Head of caudate nucleus (tissue), 42 donors: ENCODE data around the gene IQSEC1.

Experiments used
- DNase-seq, 42 donors: peaks; one replicate each; pipeline versions ENCODE4 v3.0.0 to v3.0.0-alpha.2; 2020 to 2021; ENCODE audit warnings: mixed read lengths in 7 of 42
- intact Hi-C: fragments of 100-400 bp; cut with DNase I; formaldehyde crosslinking; loops from one replicate; pipeline ENCODE4 v1.15.0; 2022

IQSEC1 gene

DNA sequence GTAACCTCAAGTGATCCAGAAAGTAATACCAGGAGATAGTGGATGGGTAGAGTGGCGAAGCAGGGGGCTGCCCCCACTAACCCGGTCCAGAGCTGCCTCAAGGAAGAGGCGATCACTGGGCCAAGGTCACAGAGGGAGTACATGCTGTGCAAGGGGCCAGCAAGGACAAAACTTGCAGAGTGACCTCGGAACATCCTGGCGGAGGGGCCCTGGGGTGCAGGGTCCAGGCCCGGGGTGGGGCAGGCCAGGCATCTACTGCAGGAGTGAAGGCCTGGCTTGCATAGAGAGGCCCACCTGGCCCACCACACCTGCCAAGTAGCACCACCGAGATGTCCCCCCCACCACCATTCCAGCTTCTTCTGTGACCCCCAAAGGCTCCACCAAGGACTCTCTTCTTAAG is 17.6 kb downstream of the IQSEC1 start:
- intact Hi-C loops, result no loop called here

DNA sequence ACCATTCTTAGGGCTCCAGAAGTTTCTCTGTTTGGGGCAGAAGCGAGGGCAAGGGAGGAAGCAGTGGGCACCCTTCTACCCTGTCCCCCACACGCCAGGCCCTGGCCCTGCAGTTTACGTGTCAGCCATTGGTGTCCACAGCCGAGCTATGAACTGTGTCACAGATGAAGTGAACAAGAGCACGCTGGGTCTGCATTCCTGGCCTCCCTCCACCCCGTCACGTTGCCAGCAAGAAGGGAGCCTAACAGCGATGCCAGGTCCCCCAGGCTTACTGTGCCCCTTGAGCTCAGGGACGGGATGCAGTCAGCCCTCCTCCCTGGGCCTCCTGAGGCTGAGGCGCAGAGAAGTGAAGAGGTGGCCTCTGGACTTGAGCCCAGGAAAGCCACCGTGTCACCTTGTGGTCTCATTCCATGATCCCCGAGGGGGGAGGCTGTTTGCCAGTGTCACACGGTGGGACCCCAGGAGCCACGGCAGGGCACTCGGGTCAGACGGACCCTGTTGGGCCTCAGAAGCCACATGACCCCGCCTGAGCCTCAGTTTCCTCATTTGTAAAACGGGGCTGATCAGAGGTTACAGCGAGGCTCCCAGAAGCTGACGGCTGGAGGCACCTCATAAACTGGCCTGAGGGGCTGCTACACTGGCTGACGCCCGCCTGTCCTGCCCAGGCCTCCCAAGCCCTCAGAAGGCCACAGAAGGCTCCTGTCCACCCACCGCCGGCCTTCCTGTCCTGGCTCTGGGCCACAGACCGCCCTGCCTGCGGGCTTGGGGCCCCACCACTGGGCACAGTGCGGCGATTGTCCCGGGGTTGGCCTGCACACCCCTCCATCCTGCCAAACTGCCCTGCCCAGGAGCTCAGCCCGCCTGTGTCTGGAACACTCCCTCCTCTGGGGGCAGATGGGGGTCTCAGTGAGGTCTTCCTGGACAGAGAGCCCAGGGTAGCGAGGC is 18.6 kb downstream of the IQSEC1 start:
- DNase-seq, result peak in 22 of 42 donors; percentile 40 to 81 (median 58)
- intact Hi-C loops, result no loop called here

More for the DNA sequence above, 17.6 kb downstream of the IQSEC1 start:
- DNase-seq, result no peak

DNA sequence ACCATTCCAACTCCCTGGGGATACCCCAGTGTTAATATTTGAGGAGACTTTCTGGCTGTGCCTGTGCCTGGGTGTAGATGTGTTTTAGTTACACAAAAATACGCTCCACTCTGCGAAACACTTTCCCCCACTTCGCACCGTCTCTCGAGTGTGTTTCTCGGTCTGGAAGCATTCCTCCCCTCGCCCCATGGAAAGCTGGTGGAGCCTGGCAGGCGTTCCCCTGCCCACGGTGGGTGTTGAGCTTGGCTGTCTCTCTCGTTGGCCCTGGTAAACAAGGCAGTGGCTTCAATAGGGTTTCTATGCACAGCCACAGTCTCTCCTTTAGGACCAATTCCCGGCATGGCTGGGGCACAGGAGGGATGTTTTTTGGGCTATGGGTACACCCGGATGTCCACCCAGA is 19.3 kb downstream of the IQSEC1 start:
- DNase-seq, result peak in 14 of 42 donors; percentile 31 to 65 (median 56)
- intact Hi-C loops, result no loop called here

DNA sequence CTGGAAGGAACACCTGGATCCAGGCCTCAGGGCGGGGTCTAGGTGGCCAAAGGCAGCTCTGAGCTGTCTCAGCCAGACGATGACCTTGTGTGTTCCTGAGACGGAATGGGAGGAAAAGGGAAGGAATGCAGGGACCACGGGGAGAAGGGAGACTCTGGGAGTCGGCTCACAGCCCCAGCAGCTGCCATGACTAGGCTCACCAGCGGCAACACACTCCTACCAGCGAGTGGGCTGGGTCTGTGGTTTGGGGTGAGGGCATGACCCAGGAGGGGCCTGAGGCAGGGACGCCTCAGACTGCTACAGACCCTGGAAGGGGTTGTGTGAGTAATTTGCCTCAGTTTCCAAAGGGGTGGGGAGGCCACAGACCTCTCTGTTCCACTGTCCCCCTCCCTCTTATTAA is 19.8 kb downstream of the IQSEC1 start:
- DNase-seq, result peak in 1 of 42 donors; percentile 41

DNA sequence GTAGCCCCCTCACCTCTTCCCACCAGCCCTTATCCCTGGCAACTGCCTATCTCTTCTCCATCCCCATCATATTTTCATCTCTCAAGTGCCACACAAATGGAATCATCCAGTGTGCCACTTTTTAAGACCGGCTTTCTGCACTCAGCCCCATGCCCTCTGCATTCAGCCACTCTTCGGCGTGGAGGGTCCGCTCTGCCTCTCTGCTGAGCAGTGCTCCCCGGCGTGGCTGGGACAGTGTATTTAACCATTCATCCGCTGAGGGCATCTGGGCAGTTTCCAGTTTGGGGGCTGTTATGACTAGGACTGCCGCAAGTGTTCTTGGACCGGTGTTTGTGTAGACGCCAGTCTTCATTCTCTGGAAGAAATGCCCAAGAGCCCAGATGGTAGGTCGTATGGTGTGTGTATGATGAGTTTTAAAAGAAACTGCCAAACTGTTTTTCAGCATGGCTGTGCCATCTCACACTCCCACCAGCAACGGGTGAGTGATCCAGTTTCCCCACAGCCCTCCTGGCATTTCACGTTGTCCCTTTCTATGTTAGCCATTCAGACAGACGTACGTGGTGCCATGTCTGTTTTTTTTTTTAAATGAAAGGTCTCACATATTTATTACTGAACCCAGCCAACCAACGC is 20.9 kb downstream of the IQSEC1 start:
- no peak for DNase-seq

More for the DNA sequence above, 19.8 kb downstream of the IQSEC1 start:
- intact Hi-C loops, result no loop called here

DNA sequence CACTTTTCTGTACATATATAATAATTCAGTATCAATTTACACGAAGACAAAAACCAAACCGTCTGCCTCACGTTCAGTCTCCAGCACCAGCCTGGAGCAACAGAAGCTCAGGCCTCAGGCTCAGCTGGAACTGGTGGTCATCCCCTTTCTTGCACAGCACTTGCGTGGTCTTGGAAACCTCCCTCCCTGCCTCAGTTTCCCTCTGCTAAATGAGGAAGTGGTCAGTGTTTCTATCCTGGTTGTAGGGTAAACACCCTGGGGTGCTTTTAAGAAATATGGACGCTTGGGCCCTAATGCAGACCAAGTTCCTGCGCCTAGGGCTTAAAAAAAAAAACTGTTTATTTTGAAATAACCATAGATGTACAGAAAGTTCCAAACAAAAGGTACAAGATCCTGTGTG is 21.6 kb downstream of the IQSEC1 start:
- no peak for DNase-seq
- intact Hi-C loops, result no loop called here

More for the DNA sequence above, 20.9 kb downstream of the IQSEC1 start:
- intact Hi-C loops, result no loop called here

DNA sequence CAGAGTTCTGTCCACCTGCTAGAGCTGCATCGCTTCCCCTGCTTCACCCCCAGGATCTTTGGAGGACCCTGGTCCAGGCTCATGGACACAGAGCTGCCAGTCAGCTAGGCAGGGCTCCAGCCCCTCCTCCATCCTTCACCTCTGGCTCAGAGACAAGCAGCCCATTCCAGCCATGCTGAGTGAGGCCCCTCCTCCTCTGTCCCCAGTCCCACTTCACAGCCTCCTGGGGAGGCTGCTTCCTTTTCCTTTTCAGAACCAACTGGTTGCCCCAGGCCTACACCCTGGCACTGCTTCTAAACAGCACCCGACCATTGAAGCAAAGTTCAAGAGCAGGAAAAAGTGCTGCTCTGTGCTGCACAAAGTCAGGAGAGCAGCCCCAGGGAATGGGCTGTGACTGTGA is 22.2 kb downstream of the IQSEC1 start:
- peak in 4 of 42 donors; percentile 37 to 62 (median 47) for DNase-seq
- intact Hi-C loops, result no loop called here

DNA sequence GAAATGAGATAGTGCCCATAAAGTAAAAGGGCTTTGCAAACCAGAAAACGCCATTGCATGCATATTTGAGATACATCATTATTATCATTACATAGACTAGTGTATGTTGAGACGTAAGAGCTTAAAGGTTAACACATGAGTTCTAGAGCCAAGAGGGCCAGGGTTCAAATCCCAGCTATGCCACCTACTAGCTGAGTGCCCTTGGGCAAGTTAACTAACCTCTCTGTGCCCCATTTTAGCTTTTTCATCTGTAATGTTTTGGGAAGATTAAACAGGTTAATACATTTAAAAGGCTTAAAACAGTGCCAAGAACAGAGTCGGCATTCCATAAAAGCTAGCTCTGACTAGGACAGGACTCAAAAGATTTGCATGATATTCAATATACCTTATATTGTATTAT is 22.8 kb downstream of the IQSEC1 start:
- intact Hi-C loops, result no loop called here
- DNase-seq, result no peak

DNA sequence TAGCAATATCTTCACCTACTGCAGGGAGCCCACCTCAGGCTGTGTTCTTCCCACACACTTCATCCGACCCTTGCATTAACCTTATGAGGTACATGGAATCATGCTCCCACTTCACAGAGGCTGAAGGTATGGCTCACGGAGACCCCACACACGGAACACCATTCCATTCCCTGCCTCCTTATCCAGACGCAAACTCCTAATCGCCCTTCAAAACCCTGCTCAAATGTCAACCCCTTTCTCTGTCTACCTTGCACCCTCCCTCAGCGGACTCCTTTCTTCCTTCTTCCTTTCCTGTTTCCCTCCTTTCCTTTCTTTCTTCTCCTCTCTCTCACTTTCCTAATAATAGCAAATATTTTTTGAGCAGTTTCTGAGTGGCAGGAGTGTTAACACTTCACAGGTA is 23.8 kb downstream of the IQSEC1 start:
- DNase-seq, result no peak
- intact Hi-C loops, result no loop called here

DNA sequence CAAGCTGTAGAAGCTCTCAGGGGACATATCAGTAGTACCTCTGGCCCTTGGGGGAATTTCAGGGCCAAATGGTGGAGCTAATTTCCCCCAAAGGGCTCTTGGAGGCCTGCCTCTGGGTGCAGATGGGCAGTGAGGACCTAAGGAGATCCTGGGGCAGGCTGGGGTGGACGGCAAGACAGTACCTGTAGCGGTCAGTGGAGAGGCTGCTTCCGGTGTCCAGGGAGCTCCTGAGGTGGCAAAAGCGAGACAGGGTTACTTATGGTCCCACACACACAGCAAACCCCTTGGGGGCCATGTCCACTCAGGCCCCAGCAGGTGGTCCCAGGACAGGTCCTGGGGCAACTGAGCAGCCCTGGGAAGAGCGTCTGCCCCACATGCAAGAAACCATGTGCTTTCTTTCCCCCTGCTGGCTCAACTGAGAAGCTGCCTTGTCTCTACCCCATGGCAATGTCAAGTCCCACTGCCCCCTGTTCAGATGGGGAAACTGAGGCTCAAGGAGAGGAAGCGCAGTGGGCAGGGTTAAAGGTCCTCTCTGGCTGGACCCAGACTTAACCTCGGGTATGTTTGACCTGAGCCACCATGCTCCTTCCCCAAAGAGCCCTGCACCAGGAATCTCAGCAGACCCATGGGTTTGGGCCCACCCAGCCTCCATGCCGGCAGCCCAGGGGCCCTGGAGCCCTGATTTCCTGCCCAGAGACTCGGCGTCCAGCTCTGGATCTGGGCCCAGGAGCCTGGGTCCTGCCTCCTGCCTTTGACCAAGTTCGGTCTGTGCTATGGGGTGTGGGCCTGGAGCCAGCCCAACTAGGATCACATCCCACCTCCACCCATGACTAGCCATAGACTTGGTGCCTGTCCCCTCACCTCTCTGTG is 25.7 kb downstream of the IQSEC1 start:
- intact Hi-C loops, result no loop called here
- no peak for DNase-seq

DNA sequence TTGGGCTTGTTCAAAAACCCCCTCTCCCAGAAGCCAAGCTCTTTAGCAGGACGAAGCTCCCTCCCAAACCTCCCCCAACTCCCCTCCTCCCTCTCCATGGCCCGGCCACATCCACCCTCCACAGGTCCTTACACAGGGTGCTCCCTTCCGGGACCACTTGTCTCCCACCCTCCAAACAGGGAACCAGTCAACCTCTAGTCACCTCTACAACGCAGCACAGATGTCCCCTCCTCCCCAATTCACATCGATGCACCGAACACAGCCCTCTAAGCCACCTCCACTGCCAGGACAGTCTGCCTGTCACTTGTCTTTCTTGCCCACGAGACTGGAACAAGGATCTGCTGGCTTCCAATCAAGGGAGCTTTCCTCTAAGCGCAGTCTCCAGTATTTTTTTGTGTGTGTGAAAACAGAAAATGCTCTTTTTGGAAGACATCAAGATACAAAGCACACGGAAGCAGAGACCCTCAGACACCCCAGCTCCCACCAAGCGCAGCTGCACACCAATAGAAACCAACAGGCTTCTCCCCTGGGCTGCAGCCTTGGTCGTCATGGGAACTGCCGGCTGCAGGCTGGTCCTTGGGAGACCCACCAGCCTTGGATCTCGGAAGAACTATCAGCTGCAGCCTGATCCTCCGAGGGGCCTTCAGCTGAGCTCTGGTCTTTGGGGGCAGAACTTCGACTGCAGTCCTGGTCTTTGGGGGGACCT is 26.5 kb downstream of the IQSEC1 start:
- intact Hi-C loops, result no loop called here

DNA sequence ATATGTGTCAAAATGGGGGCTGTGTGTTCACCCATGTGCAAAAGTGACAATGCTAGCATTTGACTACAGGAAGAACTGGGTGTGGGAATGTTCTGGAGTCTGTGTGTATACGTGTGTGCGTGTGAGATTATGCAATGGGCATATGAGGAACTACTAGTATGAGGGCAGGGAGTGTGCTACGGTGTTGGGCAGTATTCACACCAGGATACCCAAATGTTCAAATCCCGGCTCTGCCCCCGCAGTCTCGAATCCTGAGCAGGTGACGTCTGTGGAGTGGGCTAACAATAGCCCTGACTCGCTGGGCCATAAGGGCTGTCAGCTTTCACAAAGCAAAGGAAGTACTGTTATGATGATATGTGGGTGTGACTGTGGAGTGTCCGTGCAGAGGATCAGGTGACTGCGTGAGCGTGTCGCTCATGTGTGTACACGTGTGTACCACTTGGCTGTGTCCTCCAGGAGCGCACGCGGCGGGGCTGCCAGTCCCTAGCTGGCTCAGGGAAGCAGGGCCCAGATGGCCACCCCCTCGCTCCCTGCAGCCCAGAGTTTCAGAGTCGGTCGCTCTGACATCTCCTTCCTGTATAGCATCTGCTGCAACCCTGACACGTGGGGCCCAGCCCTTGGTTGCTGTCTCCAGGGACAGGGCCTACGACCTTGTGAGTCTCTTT is 27.2 kb downstream of the IQSEC1 start:
- intact Hi-C loops, result no loop called here
- peak in 2 of 42 donors; percentile 26 to 29 for DNase-seq

More for the DNA sequence above, 26.5 kb downstream of the IQSEC1 start:
- DNase-seq, result no peak

DNA sequence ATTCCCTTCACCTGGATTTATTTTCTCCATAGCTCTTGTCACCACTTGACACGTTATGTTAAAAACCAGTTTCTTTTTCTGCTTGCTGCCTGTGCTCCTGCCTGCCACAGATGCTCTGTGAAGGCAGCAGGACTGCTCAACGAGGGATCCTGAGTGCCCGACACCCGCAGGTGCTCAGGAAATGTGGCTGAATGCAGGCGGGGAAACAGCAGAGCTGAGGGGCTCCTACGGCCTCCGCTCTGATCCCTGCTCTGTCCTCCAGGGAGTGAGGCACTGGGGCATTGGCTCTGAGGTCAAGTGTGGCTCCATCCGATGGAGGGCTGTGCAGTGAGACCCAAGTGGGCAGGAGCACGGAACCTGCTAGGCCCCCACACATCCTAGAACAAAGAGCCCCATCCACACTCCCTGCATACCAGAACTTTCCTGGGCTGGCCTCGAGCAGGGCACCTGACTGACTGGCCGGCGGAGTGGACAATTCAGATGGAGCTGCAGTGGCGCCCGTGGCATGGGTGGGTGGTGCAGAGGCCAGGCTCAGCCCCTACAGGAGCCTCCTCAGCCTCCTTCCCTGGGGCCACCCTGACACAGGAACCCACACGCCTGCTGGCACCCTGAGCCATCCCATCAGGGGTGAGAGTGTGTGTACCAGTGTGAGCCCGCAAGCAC is 27.9 kb downstream of the IQSEC1 start:
- DNase-seq, result no peak
- intact Hi-C loops, result no loop called here

DNA sequence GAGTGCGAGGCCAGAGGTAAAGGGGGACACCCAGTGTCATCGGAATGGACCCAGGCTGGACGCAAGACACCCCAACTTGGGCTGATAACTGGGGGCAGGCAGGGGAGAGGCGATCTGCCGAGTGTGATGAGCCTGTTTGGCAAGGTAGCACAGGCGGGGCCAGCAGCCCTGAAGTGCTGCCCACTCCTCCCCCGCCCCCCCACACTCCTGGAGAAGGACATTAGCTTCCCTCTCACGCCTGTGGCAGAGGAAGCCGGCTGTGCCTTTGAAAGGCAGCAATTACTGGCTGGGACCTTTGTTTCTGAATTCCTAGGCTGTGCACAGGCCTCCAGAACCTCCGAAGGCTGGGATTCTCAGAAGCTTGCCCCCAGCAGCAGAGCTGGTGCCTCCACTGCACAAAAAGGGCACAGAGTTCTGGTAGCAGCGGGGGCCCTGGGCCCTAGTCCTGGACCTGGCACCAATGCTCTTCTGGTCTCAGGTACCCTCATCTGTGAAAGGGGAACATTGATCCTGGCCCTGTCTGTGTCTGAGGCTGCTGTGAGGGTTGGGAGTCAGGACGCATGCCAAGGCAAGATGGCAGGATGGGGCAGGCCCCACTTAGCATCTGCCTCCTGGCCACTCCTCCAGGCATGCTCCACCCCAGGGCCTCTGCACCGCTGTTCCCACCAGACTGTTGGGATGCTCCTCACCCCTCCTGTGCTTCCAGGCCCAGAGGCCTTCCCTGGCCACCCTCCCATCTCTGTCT is 28.6 kb downstream of the IQSEC1 start:
- intact Hi-C loops, result no loop called here
- peak in 28 of 42 donors; percentile 34 to 70 (median 56) for DNase-seq

DNA sequence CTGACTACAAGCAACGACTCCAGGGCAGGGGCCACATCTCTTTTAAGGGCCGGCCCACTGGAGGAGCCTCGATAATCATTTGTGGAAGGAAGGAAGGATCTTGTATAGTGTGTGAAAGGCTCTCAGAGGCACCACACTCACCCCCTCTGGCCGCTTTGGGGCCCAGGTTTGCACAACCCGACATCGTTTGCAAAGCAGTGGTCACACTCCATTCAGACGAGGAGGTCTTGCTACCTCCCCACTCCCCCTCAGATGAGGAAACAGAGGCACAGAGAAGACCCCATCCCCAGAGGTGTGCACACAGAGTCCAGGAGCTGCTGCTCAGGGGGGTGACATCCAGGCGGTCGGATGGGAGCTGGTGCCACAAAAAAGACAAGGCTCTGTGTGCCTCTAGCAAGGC is 29.6 kb downstream of the IQSEC1 start:
- intact Hi-C loops, result no loop called here

DNA sequence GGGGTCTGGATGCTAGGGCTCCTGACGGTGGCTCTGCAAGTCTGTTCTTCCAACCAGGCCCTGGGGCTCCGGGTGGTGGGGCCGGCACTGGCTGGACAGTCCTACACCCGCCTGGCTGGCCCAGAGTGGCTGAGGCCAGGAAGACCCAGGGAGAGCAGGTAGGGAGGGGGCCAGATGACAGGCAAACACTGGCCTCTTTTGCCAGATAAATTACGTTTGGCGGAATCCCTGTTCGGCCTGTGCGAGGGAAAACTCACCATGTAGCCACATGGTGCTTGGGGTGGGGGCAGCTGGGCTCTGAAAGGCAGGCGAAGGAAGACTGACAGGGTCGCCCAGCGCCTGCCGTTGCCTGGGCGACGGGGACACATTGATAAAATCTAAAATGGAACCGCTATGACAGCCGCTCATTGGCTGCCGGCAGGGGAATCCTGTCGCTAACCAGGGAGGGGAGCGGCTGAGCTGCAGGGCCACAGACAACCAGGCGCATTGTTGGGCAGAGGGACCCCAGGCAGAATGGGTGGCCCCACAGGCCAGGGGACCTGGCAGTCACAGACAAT is 30.4 kb downstream of the IQSEC1 start:
- DNase-seq, result peak in 14 of 42 donors; percentile 33 to 63 (median 50)
- intact Hi-C loops, result no loop called here

More for the DNA sequence above, 29.6 kb downstream of the IQSEC1 start:
- DNase-seq, result no peak
